Endometrial microvascular endothelial cells (primary cell): ENCODE data around the gene QSOX2. TPM values are rescaled to one million over a fixed set of nuclear protein-coding genes. Genes with fewer than 3 reads are reported as not detected.

ENCODE experiments used
- in situ Hi-C: cut with HindIII; loops from 2 replicates; pipeline ENCODE4 v1.10.0; 2017; ENCODE audit warnings: low sequenced_read_pairs, low pct_unique_long_range_greater_than_20kb; ENCODE audit errors: inconsistent ontology term
- total RNA-seq: library from RNA; depleted of rRNA; stranded (reverse); fragments of >200 nt; gene quantifications from one replicate; pipeline ENCODE4 v1.2.3, GENCODE V29; 2015; ENCODE audit errors: inconsistent ontology term

QSOX2 gene
- 21.7 TPM for total RNA-seq

GRCh38 chr9:136245219-136246150, at the start of gene QSOX2:
Gene QSOX2, minus strand, starts transcription at chr9:136245812. Its CDS starts 9 bp downstream, at chr9:136245803.
- in situ Hi-C loops, result no loop called here

GRCh38 chr9:136295055-136295454, 49.4 kb upstream of the QSOX2 start:
- in situ Hi-C loops, result no loop called here

- in situ Hi-C loops, result no loop called here
These were observed 48.8 kb upstream of the QSOX2 start for GRCh38 chr9:136294437-136294836.

- in situ Hi-C loops, result no loop called here
These were observed 48.0 kb upstream of the QSOX2 start for GRCh38 chr9:136293476-136294077.

- in situ Hi-C loops, result no loop called here
These were observed 47.2 kb upstream of the QSOX2 start for GRCh38 chr9:136292591-136293448.

GRCh38 chr9:136292026-136292538, 46.5 kb upstream of the QSOX2 start:
- in situ Hi-C loops, result no loop called here

- in situ Hi-C loops, result no loop called here
These were observed 45.9 kb upstream of the QSOX2 start for GRCh38 chr9:136291306-136292025.

GRCh38 chr9:136290508-136291000, 44.9 kb upstream of the QSOX2 start:
- in situ Hi-C loops, result no loop called here

- in situ Hi-C loops, result no loop called here
These were observed 44.3 kb upstream of the QSOX2 start for GRCh38 chr9:136289651-136290507.

GRCh38 chr9:136287960-136288753, 42.5 kb upstream of the QSOX2 start:
- in situ Hi-C loops, result no loop called here

- in situ Hi-C loops, result no loop called here
These were observed 41.4 kb upstream of the QSOX2 start for GRCh38 chr9:136286987-136287379.

- in situ Hi-C loops, result no loop called here
These were observed 40.9 kb upstream of the QSOX2 start for GRCh38 chr9:136286359-136286986.

GRCh38 chr9:136285501-136286358, 40.1 kb upstream of the QSOX2 start:
- in situ Hi-C loops, result no loop called here

GRCh38 chr9:136284951-136285350, 39.3 kb upstream of the QSOX2 start:
- in situ Hi-C loops, result no loop called here

GRCh38 chr9:136284311-136284710, 38.7 kb upstream of the QSOX2 start:
- in situ Hi-C loops, result no loop called here
